Omental fat pad (tissue), 4 donors: ENCODE data around the gene MINK1. TPM values are rescaled to one million over a fixed set of nuclear protein-coding genes. Genes with fewer than 3 reads are reported as not detected.
A peak's percentile ranks its signal among the peaks of the same experiment; 100 is the strongest.

Source experiments
- ATAC-seq: fragments of 150-250 bp; one replicate; pipeline ENCODE4 v1.9.1; 2016; ENCODE audit warnings: mild to moderate bottlenecking, moderate library complexity; ENCODE audit not compliant: low FRiP score
- DNase-seq: peaks from one replicate; pipeline ENCODE4 v3.0.0-alpha.2; 2019; ENCODE audit warnings: low spot score
- total RNA-seq, 4 donors: library from RNA; depleted of rRNA; stranded (reverse); fragments of >200 nt; gene quantifications; one replicate each; pipeline ENCODE4 v1.1.0, GENCODE V29; 2016
- TF ChIP-seq, protein P1 (sequence below), 3 donors: fragments of 450-650 bp; IDR thresholded peaks; one replicate each; pipeline ENCODE4 v1.5.1; 2016 to 2017; ENCODE audit warnings: antibody characterized with exemption in 3 of 3, mild to moderate bottlenecking in 3 of 3, moderate library complexity in 2 of 3

MINK1 gene
- total RNA-seq: 10 to 100 TPM; 24.4 to 57.8 (median 31.9) TPM

DNA sequence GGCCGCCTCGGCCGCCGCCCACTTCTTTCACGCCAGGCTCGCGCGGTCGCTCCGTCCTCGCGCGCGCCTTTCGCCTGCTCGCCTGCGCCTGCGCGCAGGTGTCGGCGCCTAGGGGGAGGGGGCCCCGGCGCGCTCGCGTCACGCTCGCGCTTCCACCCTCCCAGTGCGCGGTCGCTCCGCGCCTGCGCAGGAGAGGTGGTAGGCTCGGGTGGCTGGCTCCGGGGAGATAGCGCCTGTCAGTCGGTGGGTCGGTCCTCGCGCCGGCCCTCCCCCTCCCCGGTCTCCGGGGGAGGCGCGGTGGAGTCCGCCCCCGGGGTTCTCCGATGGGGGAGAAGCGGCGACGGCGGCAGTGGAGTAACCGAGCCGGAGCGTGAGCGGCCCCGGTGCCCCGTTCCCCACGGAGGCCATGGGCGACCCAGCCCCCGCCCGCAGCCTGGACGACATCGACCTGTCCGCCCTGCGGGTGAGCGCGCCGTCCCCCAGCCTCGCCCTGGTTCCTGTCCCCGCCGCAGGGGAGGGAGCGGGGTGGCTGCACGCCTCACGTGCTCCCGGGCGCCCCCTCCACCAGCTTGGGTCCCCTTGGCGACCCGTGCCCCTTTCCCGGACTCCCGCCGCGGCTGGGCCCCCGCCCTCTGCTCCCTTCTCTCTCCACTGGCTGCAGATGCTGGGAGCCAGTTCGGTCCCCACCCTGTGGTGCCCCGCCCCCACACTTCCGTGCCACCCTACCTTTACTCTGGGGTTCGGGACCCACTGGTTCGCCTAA, at the start of gene MINK1:
Gene MINK1, plus strand, starts transcription at position 163 of the 763 bp plus-strand sequence. Its CDS starts 244 bp downstream, at position 407.
- TF ChIP-seq, protein P1, sequence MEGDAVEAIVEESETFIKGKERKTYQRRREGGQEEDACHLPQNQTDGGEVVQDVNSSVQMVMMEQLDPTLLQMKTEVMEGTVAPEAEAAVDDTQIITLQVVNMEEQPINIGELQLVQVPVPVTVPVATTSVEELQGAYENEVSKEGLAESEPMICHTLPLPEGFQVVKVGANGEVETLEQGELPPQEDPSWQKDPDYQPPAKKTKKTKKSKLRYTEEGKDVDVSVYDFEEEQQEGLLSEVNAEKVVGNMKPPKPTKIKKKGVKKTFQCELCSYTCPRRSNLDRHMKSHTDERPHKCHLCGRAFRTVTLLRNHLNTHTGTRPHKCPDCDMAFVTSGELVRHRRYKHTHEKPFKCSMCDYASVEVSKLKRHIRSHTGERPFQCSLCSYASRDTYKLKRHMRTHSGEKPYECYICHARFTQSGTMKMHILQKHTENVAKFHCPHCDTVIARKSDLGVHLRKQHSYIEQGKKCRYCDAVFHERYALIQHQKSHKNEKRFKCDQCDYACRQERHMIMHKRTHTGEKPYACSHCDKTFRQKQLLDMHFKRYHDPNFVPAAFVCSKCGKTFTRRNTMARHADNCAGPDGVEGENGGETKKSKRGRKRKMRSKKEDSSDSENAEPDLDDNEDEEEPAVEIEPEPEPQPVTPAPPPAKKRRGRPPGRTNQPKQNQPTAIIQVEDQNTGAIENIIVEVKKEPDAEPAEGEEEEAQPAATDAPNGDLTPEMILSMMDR (IDR thresholded peaks at IDR 0.05): no peak
- ATAC-seq (peak; percentile 98), DNase-seq (peak; percentile 67)

DNA sequence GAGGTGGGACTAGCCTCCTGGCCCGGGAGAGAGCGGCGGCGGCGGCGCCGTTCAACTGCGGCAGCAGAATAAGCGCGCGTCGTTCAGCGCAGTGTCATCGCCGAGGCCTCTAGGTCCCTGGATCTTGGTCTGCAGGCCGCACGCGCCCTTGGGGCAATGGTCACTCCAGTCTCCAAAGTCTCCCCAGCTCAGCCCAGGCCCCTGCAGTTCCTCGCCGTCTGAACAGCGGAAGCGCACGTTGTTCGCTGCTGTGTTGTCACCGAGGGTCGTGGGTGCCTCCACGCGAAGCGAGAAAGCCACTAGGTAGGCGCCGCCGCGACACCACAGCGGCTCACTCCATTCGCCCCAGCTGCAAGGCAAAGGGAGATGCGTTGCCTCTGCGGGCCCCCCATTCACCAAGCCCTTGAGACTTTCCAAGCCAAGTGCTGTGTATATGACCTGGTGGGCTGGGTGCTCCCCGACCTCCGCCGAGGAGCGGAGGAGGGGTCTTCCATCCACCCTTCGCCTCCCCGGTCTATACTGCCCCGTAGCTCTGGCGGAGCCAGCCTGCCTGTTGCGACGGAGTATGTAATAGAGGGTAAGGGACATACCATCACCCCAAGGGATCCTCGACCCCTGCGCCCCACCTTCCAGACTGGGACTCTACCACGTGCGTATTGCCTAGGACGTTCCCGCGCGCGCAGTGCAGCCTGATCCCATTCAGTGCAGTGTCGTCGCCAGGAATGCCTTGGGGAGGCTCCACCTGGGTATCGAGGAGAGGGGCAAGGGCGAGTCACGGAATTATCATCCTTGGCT, 47.6 kb upstream of the MINK1 start:
- ATAC-seq: no peak
- no peak for DNase-seq
- TF ChIP-seq, protein P1 (IDR thresholded peaks at IDR 0.05): no peak

DNA sequence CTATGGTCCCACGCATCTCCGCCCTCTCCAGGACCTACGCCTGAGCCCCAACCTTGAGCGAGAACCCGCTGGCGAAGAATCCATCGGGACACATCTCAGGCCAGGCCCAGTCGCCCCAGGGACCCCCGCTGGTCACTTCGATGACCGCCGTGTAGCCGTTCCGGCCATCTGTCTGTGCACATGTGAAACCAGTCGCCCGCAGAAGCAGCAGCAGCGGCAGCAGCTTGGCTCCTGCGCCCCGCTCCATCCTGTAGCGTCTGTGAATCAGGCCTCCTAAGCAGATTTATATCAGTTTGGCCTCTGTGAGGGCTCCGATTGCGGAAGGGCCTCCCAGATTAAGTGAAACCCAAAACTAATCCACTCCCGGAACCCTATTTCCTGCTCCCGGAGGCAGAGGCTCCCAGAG, 47.0 kb upstream of the MINK1 start, which contains the start of gene VMO1:
Gene VMO1, minus strand, starts transcription at position 259 of the 406 bp plus-strand sequence. Its CDS starts 12 bp downstream, at position 247.
- DNase-seq: no peak
- TF ChIP-seq, protein P1 (IDR thresholded peaks at IDR 0.05): no peak
- ATAC-seq: no peak

DNA sequence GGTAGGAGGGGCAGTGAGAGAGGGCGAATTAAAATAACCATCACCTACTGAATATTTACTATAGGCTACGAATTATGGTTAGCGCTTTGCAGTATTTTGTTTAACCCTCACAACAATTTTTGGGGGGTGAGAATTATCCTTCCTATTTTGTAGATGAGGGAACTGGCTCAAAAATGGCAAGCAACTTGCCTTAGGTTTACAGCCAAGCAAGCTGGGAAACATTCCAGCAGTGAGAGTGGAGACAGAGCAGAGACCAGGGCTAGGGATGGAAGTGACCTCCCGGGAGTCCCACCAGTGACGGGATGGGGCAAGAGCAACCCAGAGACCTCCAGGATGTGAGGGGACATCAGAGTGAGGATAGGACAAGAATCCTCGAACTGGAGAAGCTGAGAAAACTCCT, 46.6 kb upstream of the MINK1 start:
- DNase-seq (no peak), ATAC-seq (no peak)
- TF ChIP-seq, protein P1 (IDR thresholded peaks at IDR 0.05): no peak

DNA sequence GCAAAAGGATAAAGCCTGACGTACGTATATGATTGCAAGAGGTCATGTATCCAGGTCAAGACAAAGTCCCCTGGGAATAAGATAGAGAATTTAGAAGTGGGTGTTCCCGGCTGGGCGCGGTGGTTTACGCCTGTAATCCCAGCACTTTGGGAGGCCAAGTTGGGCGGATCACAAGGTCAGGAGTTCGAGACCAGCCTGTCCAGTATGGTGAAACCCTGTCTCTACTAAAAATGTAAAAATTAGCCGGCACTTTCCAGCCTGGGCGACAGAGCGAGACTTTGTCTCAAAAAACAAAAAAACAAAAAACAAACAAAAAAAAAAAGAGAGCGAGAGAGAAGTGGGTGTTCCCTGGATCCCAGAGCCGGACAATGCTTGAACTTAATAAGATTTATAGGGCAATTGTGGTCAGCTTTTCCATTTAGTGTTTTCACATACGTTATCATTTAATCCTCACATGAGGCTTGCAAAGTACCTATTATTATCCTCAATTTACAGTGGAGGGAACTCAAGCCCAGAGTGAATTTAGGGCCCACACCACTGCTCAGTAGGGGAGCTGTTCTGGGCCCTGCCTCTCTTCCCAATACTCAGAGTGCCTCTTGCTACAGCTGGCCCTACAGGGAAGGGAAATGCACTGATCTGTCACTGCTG, 44.9 kb upstream of the MINK1 start:
- DNase-seq (no peak), ATAC-seq (no peak)
- TF ChIP-seq, protein P1 (IDR thresholded peaks at IDR 0.05): no peak

DNA sequence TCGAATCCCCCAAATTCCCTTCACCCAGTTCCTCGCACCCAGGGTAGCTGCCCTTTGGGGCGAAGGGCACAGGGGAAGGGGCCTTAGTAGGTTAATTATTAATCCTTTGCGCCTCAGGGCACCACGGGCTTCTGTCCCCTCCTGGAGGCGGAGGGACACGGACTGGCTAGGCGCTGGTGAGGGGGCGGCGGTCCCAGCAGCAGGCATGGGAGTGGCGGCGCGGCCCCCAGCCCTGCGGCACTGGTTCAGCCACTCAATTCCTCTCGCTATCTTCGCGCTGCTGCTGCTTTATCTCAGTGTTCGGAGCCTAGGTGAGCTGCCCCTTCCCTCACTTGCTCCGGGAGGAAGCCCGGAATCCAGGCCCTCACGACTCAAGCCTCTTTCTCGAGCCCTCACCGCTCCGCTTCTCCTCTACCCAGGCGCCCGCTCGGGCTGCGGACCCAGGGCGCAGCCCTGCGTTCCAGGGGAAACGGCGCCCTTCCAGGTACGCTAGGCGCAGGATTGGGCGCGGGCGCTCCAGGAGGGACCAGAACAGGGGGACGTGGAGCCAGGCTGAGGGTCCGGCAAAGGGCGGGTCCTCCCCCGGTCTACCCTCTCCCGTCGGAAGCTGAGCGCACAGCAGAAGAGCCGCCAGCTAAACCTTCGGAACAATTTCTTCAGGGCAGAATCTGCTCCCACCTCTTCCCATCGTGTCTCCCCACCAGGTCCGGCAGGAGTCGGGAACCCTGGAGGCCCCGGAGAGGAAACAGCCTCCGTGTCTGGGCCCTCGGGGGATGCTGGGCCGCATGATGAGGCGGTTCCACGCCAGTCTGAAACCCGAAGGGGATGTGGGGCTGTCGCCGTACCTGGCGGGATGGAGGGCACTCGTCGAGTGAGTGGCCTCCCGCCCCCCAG, 44.1 kb upstream of the MINK1 start, which contains the start of gene GLTPD2:
Gene GLTPD2, plus strand, starts transcription at position 158 of the 894 bp plus-strand sequence. Its CDS starts 48 bp downstream, at position 206.
- TF ChIP-seq, protein P1 (IDR thresholded peaks at IDR 0.05): no peak
- ATAC-seq (no peak), DNase-seq (no peak)
